Measurements from ENCODE around the gene CACTIN. TPM values are rescaled to one million over a fixed set of nuclear protein-coding genes. Genes with fewer than 3 reads are reported as not detected.

Gene CACTIN
- polyA plus RNA-seq, 1 donor (not counting 4 experiments of a cell fraction or from before 2014, with no cell fraction given) = 10.8 TPM

- no peaks in the 10 kb centered on the region for H3K9me1 ChIP-seq (ENCODE audit: control insufficient read depth, extremely low read depth, insufficient read depth, low read length)
- FAIRE-seq (no peak), DNase-seq (ENCODE audit: low read depth, low spot score) (no peak)
- no peaks in the 10 kb centered on the region for H3K9me3 ChIP-seq (ENCODE audit: control insufficient read depth, low read depth, low read length)
- no peak overlapping the region for H3K4me2 ChIP-seq (ENCODE audit: control insufficient read depth, extremely low read depth, insufficient read depth, low read depth, low read length)
- no peaks in the 10 kb centered on the region for H3K4me1 ChIP-seq (ENCODE audit: control insufficient read depth, extremely low read depth, insufficient read depth, low read length)
- no peak overlapping the region for H3K9ac ChIP-seq (ENCODE audit: control insufficient read depth, extremely low read depth, insufficient read depth, low read length)
- TF ChIP-seq CTCF (optimal IDR thresholded peaks at IDR 0.05 in 1 of 3, IDR thresholded peaks at IDR 0.05 in 1 of 3, conservative IDR thresholded peaks at IDR 0.05 in 1 of 3; ENCODE audit: extremely low read depth in 1 of 3, insufficient read depth in 2 of 3, low read length in 3 of 3) (no peak), EZH2 (IDR thresholded peaks at IDR 0.05; ENCODE audit: low read length) (no peak)
- no peak overlapping the region for H3K27ac ChIP-seq (ENCODE audit: control insufficient read depth, insufficient read depth, low read length)
- H2AFZ ChIP-seq (ENCODE audit: control insufficient read depth, low read length) = no peak overlapping the region
- no peaks in the 10 kb centered on the region for H4K20me1 ChIP-seq (ENCODE audit: control insufficient read depth, extremely low read depth, insufficient read depth, low read length)
- H3K4me3 ChIP-seq (ENCODE audit: control insufficient read depth in 2 of 3, extremely low read depth in 1 of 3, insufficient read depth in 2 of 3, low read depth in 1 of 3, low read length in 3 of 3) = no peak overlapping the region
- peaks cover 9% of the 10 kb centered on the region in 2 experiments for H3K36me3 ChIP-seq (ENCODE audit: control insufficient read depth in 2 of 2, extremely low read depth in 1 of 2, insufficient read depth in 2 of 2, low read length in 2 of 2)
- no peaks in the 10 kb centered on the region for H3K79me2 ChIP-seq (ENCODE audit: control insufficient read depth, insufficient read depth, low read length)
- H3K27me3 ChIP-seq (ENCODE audit: control insufficient read depth, extremely low read depth, insufficient read depth, low read length) = no peaks in the 10 kb centered on the region
- dilution Hi-C loops (cut with MboI; ENCODE audit: extremely low pct_ligation_motif_present, low sequenced_read_pairs) = no loop called here
Measured at GRCh38 chr19:3612901-3613741, 13.5 kb downstream of the CACTIN start.

GRCh38 chr19:3612330-3612729 lies 14.3 kb downstream of the CACTIN start:
- Histone ChIP-seq H4K20me1 (ENCODE audit: control insufficient read depth, extremely low read depth, insufficient read depth, low read length) (no peaks in the 10 kb centered on the region), H3K9ac (ENCODE audit: control insufficient read depth, extremely low read depth, insufficient read depth, low read length) (no peak overlapping the region), H3K4me1 (ENCODE audit: control insufficient read depth, extremely low read depth, insufficient read depth, low read length) (no peaks in the 10 kb centered on the region), H3K27ac (ENCODE audit: control insufficient read depth, insufficient read depth, low read length) (no peak overlapping the region), H3K27me3 (ENCODE audit: control insufficient read depth, extremely low read depth, insufficient read depth, low read length) (no peaks in the 10 kb centered on the region), H2AFZ (ENCODE audit: control insufficient read depth, low read length) (no peak overlapping the region), H3K9me1 (ENCODE audit: control insufficient read depth, extremely low read depth, insufficient read depth, low read length) (no peaks in the 10 kb centered on the region), H3K4me2 (ENCODE audit: control insufficient read depth, extremely low read depth, insufficient read depth, low read depth, low read length) (no peak overlapping the region), H3K79me2 (ENCODE audit: control insufficient read depth, insufficient read depth, low read length) (no peaks in the 10 kb centered on the region), H3K36me3 (ENCODE audit: control insufficient read depth in 2 of 2, extremely low read depth in 1 of 2, insufficient read depth in 2 of 2, low read length in 2 of 2) (peaks cover 7 to 9% of the 10 kb centered on the region in 2 experiments), H3K9me3 (ENCODE audit: control insufficient read depth, low read depth, low read length) (no peaks in the 10 kb centered on the region), H3K4me3 (ENCODE audit: control insufficient read depth in 2 of 3, extremely low read depth in 1 of 3, insufficient read depth in 2 of 3, low read depth in 1 of 3, low read length in 3 of 3) (no peak overlapping the region)
- dilution Hi-C loops (cut with MboI; ENCODE audit: extremely low pct_ligation_motif_present, low sequenced_read_pairs) = no loop called here
- DNase-seq (ENCODE audit: low read depth, low spot score) = no peak
- no peak for FAIRE-seq
- TF ChIP-seq EZH2 (IDR thresholded peaks at IDR 0.05; ENCODE audit: low read length) = no peak
- TF ChIP-seq CTCF (optimal IDR thresholded peaks at IDR 0.05 in 1 of 3, IDR thresholded peaks at IDR 0.05 in 1 of 3, conservative IDR thresholded peaks at IDR 0.05 in 1 of 3; ENCODE audit: extremely low read depth in 1 of 3, insufficient read depth in 2 of 3, low read length in 3 of 3) = no peak
